IMR-90 (cell line): ENCODE results near the gene AKAP13. TPM values are rescaled to one million over a fixed set of nuclear protein-coding genes. Genes with fewer than 3 reads are reported as not detected.

ENCODE experiments used
- ATAC-seq: fragments of 200-7000 bp; cut with Tn5 transposase; 2 replicates; pipeline ENCODE4 v1.9.1; 2020; ENCODE audit warnings: low read depth, mild to moderate bottlenecking, moderate library complexity
- BruUV-seq: library from RNA; stranded (reverse); fragments of 400-500 nt; replicated peaks from 2 replicates; lab custom pipeline; 2021; lab: Mats Ljungman, UMichigan
- CTCF ChIA-PET: fragments of 300-600 bp; formaldehyde crosslinking; extraction: SDS; loops from one replicate; lab custom pipeline; 2021; ENCODE audit warnings: antibody characterized with exemption; lab: Yijun Ruan, JAX
- POLR2A ChIA-PET: fragments of 300-600 bp; sonication (Branson Sonifier 250); formaldehyde crosslinking; loops from one replicate; lab custom pipeline; 2022; ENCODE audit warnings: antibody characterized with exemption; ENCODE audit not compliant: unreplicated experiment; lab: Charles Lee
- DNase-seq: peaks from one replicate; pipeline ENCODE4 v3.0.0; 2013
- H2AFZ ChIP-seq: replicated peaks from 2 replicates; pipeline ENCODE3; 2013; ENCODE audit warnings: low read length, mild to moderate bottlenecking; ENCODE audit not compliant: poor library complexity
- H2AK5ac ChIP-seq: 2 replicates; pipeline ENCODE4 v1.6.1; 2013; ENCODE audit warnings: low read depth, low read length, inconsistent platforms
- H2AK9ac ChIP-seq: replicated peaks from 2 replicates; pipeline ENCODE3; 2013; ENCODE audit warnings: mild to moderate bottlenecking, low read depth, low read length, moderate library complexity; ENCODE audit not compliant: poor library complexity
- H2BK120ac ChIP-seq: 2 replicates; pipeline ENCODE4 v1.6.1; 2013; ENCODE audit warnings: low read depth, low read length, inconsistent platforms
- H2BK15ac ChIP-seq: 3 replicates; pipeline ENCODE4 v1.6.1; 2013; ENCODE audit warnings: low read depth, low read length, inconsistent platforms
- H2BK20ac ChIP-seq: 2 replicates; pipeline ENCODE4 v1.6.1; 2013; ENCODE audit warnings: low read depth, mild to moderate bottlenecking, inconsistent platforms, low read length, moderate library complexity
- H2BK5ac ChIP-seq: 2 replicates; pipeline ENCODE4 v1.6.1; 2013; ENCODE audit warnings: mild to moderate bottlenecking, low read depth, low read length, inconsistent platforms; ENCODE audit not compliant: poor library complexity, severe bottlenecking
- H3K14ac ChIP-seq: replicated peaks from 2 replicates; pipeline ENCODE4 v1.6.1; 2013; ENCODE audit warnings: low read depth, low read length, inconsistent platforms
- H3K18ac ChIP-seq: 2 replicates; pipeline ENCODE4 v1.6.1; 2013; ENCODE audit warnings: low read depth, low read length, control low read depth
- H3K23ac ChIP-seq: 2 replicates; pipeline ENCODE4 v1.6.1; 2013; ENCODE audit warnings: low read depth, low read length, inconsistent platforms
- H3K27ac ChIP-seq: 2 replicates; pipeline ENCODE4 v1.5.1; 2013; ENCODE audit warnings: mild to moderate bottlenecking, control low read depth, low read length; ENCODE audit not compliant: insufficient read depth
- H3K27me3 ChIP-seq: 2 replicates; pipeline ENCODE4 v1.6.1; 2013; ENCODE audit warnings: low read length; ENCODE audit not compliant: control insufficient read depth, insufficient read depth
- H3K36me3 ChIP-seq: 2 replicates; pipeline ENCODE4 v1.6.1; 2013; ENCODE audit warnings: low read length, mixed read lengths; ENCODE audit not compliant: control insufficient read depth, insufficient read depth
- H3K4ac ChIP-seq: 2 replicates; pipeline ENCODE4 v1.6.1; 2013; ENCODE audit warnings: low read depth, low read length, inconsistent platforms
- H3K4me1 ChIP-seq: 2 replicates; pipeline ENCODE4 v1.6.1; 2013; ENCODE audit warnings: low read length, mixed read lengths; ENCODE audit not compliant: control insufficient read depth, insufficient read depth
- H3K4me2 ChIP-seq: 2 replicates; pipeline ENCODE4 v1.6.1; 2013; ENCODE audit warnings: low read depth, mild to moderate bottlenecking, control low read depth, low read length, moderate library complexity
- H3K4me3 ChIP-seq: 2 replicates; pipeline ENCODE4 v1.5.1; 2013; ENCODE audit warnings: low read depth, mild to moderate bottlenecking, control low read depth, low read length, moderate library complexity; ENCODE audit not compliant: insufficient read depth
- H3K56ac ChIP-seq: 2 replicates; pipeline ENCODE4 v1.6.1; 2013; ENCODE audit warnings: low read length, inconsistent platforms; ENCODE audit not compliant: insufficient read depth; ENCODE audit errors: extremely low read depth
- H3K79me1 ChIP-seq, 2 experiments: 2 replicates each; pipeline ENCODE4 v1.6.1; 2013; ENCODE audit warnings: low read length in 2 of 2, inconsistent platforms in 1 of 2, low read depth in 1 of 2
- H3K9ac ChIP-seq: 2 replicates; pipeline ENCODE4 v1.6.1; 2013; ENCODE audit warnings: low read depth, low read length, control low read depth
- H3K9me1 ChIP-seq: 2 replicates; pipeline ENCODE4 v1.6.1; 2013; ENCODE audit warnings: low read length, inconsistent platforms; ENCODE audit not compliant: insufficient read depth
- H3K9me3 ChIP-seq: 2 replicates; pipeline ENCODE4 v1.6.1; 2013; ENCODE audit warnings: low read length; ENCODE audit not compliant: control insufficient read depth, insufficient read depth
- H4K20me1 ChIP-seq: 2 replicates; pipeline ENCODE4 v1.6.1; 2013; ENCODE audit warnings: low read length, inconsistent platforms; ENCODE audit not compliant: insufficient read depth
- H4K5ac ChIP-seq: 2 replicates; pipeline ENCODE4 v1.6.1; 2013; ENCODE audit warnings: mild to moderate bottlenecking, low read depth, low read length, control low read depth
- H4K8ac ChIP-seq, 2 experiments: 2 replicates each; pipeline ENCODE4 v1.6.1; 2013; ENCODE audit warnings: low read depth in 2 of 2, low read length in 2 of 2, control low read depth in 1 of 2, inconsistent platforms in 1 of 2
- H4K91ac ChIP-seq: 2 replicates; pipeline ENCODE4 v1.6.1; 2013; ENCODE audit warnings: low read depth, low read length, inconsistent platforms; ENCODE audit not compliant: insufficient read depth
- CEBPB ChIP-seq: IDR thresholded peaks from 2 replicates; pipeline ENCODE4 v1.6.1; 2012; ENCODE audit warnings: low read depth, low read length, improper control_type of control experiment
- CHD1 ChIP-seq: IDR thresholded peaks from 2 replicates; pipeline ENCODE4 v1.6.1; 2012; ENCODE audit warnings: low read depth, low read length, improper control_type of control experiment
- CTCF ChIP-seq: conservative IDR thresholded peaks from 2 replicates; pipeline ENCODE4 v1.5.1; 2012; ENCODE audit warnings: mild to moderate bottlenecking, low read depth, low read length, improper control_type of control experiment
- ELK1 ChIP-seq: fragments of 150-350 bp; IDR thresholded peaks from 2 replicates; pipeline ENCODE4 v1.6.1; 2016; ENCODE audit warnings: low read depth, mild to moderate bottlenecking, low read length, moderate library complexity, borderline replicate concordance
- FOS ChIP-seq: fragments of 150-350 bp; IDR thresholded peaks from 2 replicates; pipeline ENCODE4 v1.6.1; 2016; ENCODE audit warnings: low read depth, low read length
- MAZ ChIP-seq: IDR thresholded peaks from 2 replicates; pipeline ENCODE4 v1.6.1; 2012; ENCODE audit warnings: low read depth, mild to moderate bottlenecking, low read length, improper control_type of control experiment, moderate library complexity, borderline replicate concordance
- POLR2A ChIP-seq: IDR thresholded peaks from 2 replicates; pipeline ENCODE4 v1.6.1; 2012; ENCODE audit warnings: mild to moderate bottlenecking, low read depth, low read length
- RAD21 ChIP-seq: IDR thresholded peaks from 2 replicates; pipeline ENCODE4 v1.6.1; 2012; ENCODE audit warnings: low read length, improper control_type of control experiment
- RFX5 ChIP-seq: IDR thresholded peaks from 2 replicates; pipeline ENCODE4 v1.8.0; 2012; ENCODE audit warnings: low read depth, mild to moderate bottlenecking, low read length, moderate library complexity
- SMC3 ChIP-seq: fragments of 150-350 bp; IDR thresholded peaks from 2 replicates; pipeline ENCODE4 v1.6.1; 2016; ENCODE audit warnings: low read depth, mild to moderate bottlenecking, antibody characterized with exemption, low read length, moderate library complexity
- USF2 ChIP-seq: fragments of 150-350 bp; IDR thresholded peaks from 2 replicates; pipeline ENCODE4 v1.6.1; 2017; ENCODE audit warnings: mild to moderate bottlenecking, antibody characterized with exemption, low read length, low read depth
- WGBS, 2 experiments: methylation state at CpG; one replicate each; pipeline versions ENCODE4 v1.1.5 to v1.1.7; 2013; ENCODE audit warnings: missing lambda C conversion rate in 2 of 2; ENCODE audit not compliant: insufficient read length in 1 of 2; ENCODE audit errors: extremely low coverage in 2 of 2; 5-methylcytosine and 5-hydroxymethylcytosine counted together
- dilution Hi-C: fragments of 300-500 bp; cut with HindIII; formaldehyde crosslinking; loops from one replicate; pipeline ENCODE4 v1.14.3; 2018; ENCODE audit warnings: low sequenced_read_pairs; ENCODE audit not compliant: unreplicated experiment
- in situ Hi-C: fragments of 300-500 bp; cut with MboI; formaldehyde crosslinking; loops from 3 replicates; pipeline ENCODE4 v1.14.3; 2019; ENCODE audit warnings: low sequenced_read_pairs, inconsistent platforms, mixed read lengths
- intact Hi-C: fragments of 100-400 bp; cut with micrococcal nuclease; formaldehyde crosslinking; loops from 2 replicates; pipeline ENCODE4 v1.10.0; 2022
- polyA plus RNA-seq, 3 experiments: library from polyadenylated mRNA; depleted of rRNA; stranded (reverse); fragments of >200 nt; gene quantifications; 2 replicates each; pipeline ENCODE4 v1.2.3, GENCODE V29; 2012; ENCODE audit warnings: low replicate concordance in 1 of 3
- total RNA-seq: library from RNA; depleted of rRNA; stranded (reverse); fragments of >200 nt; gene quantifications from 2 replicates; pipeline ENCODE4 v1.2.3, GENCODE V29; 2012

The AKAP13 gene
- total and polyA plus RNA-seq, 2 of the 4 experiments (the other 2 are of a cell fraction) = 10.4 to 46.4 TPM

- Histone ChIP-seq H3K23ac (no peak overlapping the region), H3K27ac (no peak overlapping the region), H3K36me3 (peaks cover 7% of the 10 kb centered on the region), H3K9me3 (no peaks in the 10 kb centered on the region), H2BK15ac (no peak overlapping the region), H3K4me1 (peaks cover 9% of the 10 kb centered on the region), H2BK120ac (no peak overlapping the region), H3K27me3 (no peaks in the 10 kb centered on the region), H3K4me3 (no peak overlapping the region), H2BK20ac (no peak overlapping the region), H3K14ac (no peak overlapping the region), H3K18ac (no peak overlapping the region), H2BK5ac (no peak overlapping the region), H3K4me2 (no peak overlapping the region), H2AFZ (no peak overlapping the region), H3K4ac (no peak overlapping the region), H3K56ac (no peak overlapping the region), H4K91ac (no peak overlapping the region), H3K79me1 (peaks cover 9 to 30% of the 10 kb centered on the region in 2 experiments), H4K8ac (no peak overlapping the region), H2AK5ac (no peak overlapping the region), H2AK9ac (no peak overlapping the region), H3K9me1 (peaks cover 20% of the 10 kb centered on the region), H4K5ac (no peak overlapping the region), H3K9ac (no peak overlapping the region), H4K20me1 (no peaks in the 10 kb centered on the region)
- in situ Hi-C loops = no loop called here
- ChIA-PET POLR2A (no interaction called here), CTCF (no interaction called here)
- no peak for TF ChIP-seq CHD1
- no peak for TF ChIP-seq FOS
- TF ChIP-seq CEBPB = no peak
- TF ChIP-seq RAD21 = no peak
- no peak for TF ChIP-seq USF2
- no peak for TF ChIP-seq CTCF
- TF ChIP-seq RFX5 = no peak
- TF ChIP-seq SMC3 = no peak
- no peak for TF ChIP-seq ELK1
- no peak for TF ChIP-seq MAZ
- no peak for TF ChIP-seq POLR2A
- BruUV-seq = no TSS peak
- dilution Hi-C loops = no loop called here
- whole genome bisulfite sequencing, 2 experiments = no CpG with 5 or more reads among the region's 2 CpGs
- intact Hi-C loops = loop anchor here (5.0 to 10.0 kb wide), 3 partner anchors 224 to 412 kb away; no protein-coding TSS in a partner anchor
- no peak for ATAC-seq
- DNase-seq = no peak
These were observed 328.8 kb downstream of the AKAP13 start for GRCh38 chr15:85709250-85709649.
